Omental fat pad (tissue), 4 donors: ENCODE data around the gene BMX. TPM values are rescaled to one million over a fixed set of nuclear protein-coding genes. Genes with fewer than 3 reads are reported as not detected.
A peak's percentile ranks its signal among the peaks of the same experiment; 100 is the strongest.

Experiments used
- ATAC-seq: fragments of 150-250 bp; one replicate; pipeline ENCODE4 v1.9.1; 2016; ENCODE audit warnings: mild to moderate bottlenecking, moderate library complexity; ENCODE audit not compliant: low FRiP score
- DNase-seq: peaks from one replicate; pipeline ENCODE4 v3.0.0-alpha.2; 2019; ENCODE audit warnings: low spot score
- total RNA-seq, 4 donors: library from RNA; depleted of rRNA; stranded (reverse); fragments of >200 nt; gene quantifications; one replicate each; pipeline ENCODE4 v1.1.0, GENCODE V29; 2016
- TF ChIP-seq, protein P1 (sequence below), 3 donors: fragments of 450-650 bp; IDR thresholded peaks; one replicate each; pipeline ENCODE4 v1.5.1; 2016 to 2017; ENCODE audit warnings: antibody characterized with exemption in 3 of 3, mild to moderate bottlenecking in 3 of 3, moderate library complexity in 2 of 3

Gene BMX
- total RNA-seq, 4 donors from 2014 or later, result 1.7 to 12.9 (median 2.8) TPM

GRCh38 chrX:15564981-15565579 is 64.5 kb downstream of the BMX start:
- ATAC-seq (peak; percentile 78), DNase-seq (no peak)
- TF ChIP-seq, protein P1, sequence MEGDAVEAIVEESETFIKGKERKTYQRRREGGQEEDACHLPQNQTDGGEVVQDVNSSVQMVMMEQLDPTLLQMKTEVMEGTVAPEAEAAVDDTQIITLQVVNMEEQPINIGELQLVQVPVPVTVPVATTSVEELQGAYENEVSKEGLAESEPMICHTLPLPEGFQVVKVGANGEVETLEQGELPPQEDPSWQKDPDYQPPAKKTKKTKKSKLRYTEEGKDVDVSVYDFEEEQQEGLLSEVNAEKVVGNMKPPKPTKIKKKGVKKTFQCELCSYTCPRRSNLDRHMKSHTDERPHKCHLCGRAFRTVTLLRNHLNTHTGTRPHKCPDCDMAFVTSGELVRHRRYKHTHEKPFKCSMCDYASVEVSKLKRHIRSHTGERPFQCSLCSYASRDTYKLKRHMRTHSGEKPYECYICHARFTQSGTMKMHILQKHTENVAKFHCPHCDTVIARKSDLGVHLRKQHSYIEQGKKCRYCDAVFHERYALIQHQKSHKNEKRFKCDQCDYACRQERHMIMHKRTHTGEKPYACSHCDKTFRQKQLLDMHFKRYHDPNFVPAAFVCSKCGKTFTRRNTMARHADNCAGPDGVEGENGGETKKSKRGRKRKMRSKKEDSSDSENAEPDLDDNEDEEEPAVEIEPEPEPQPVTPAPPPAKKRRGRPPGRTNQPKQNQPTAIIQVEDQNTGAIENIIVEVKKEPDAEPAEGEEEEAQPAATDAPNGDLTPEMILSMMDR (IDR thresholded peaks at IDR 0.05), result no peak

GRCh38 chrX:15566244-15566643 is 65.6 kb downstream of the BMX start:
- TF ChIP-seq, protein P1 (IDR thresholded peaks at IDR 0.05), result no peak
- DNase-seq, result no peak
- no peak for ATAC-seq

DNA sequence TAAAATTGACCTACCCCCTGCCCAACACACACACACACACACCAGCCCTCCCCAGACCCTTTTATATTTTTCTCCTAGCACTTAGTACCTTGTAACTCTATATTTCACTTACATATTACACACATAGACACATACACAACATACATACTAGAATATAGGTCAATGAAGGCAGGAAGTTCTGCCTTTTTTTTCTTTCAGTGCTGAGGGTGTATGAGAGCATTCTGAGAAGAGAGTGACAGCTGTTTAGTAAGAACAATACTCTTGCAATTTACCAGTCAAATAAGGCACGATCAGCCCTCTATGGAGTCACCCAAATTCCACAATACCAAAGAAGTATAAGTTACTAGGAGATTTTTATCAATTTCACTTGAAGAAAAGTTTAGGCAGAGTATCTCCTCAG is 66.7 kb downstream of the BMX start:
- DNase-seq, result no peak
- TF ChIP-seq, protein P1 (IDR thresholded peaks at IDR 0.05), result no peak
- ATAC-seq, result no peak

- DNase-seq (no peak), ATAC-seq (no peak)
- TF ChIP-seq, protein P1 (IDR thresholded peaks at IDR 0.05), result no peak
Measured at GRCh38 chrX:15567886-15568616, 67.4 kb downstream of the BMX start.

DNA sequence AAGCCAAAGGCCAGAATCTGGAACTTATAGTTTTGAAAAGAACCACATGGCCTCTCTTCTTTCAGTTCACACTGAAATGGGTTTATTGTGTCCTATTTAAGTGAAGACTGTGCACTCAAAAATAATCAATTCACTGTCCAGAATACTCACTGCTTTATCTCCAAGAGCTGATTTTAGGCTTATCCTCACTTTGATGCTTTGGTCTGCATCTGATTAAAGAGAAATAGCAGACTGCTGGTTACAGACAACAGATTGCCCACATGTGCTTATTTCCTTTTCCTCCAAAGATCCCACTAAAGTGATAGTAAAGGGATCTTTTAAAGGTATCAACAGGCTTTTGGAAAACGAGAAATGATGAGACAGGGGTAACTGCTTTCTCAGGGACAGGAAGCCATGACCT is 69.5 kb downstream of the BMX start:
- TF ChIP-seq, protein P1 (IDR thresholded peaks at IDR 0.05), result no peak
- DNase-seq (no peak), ATAC-seq (no peak)

DNA sequence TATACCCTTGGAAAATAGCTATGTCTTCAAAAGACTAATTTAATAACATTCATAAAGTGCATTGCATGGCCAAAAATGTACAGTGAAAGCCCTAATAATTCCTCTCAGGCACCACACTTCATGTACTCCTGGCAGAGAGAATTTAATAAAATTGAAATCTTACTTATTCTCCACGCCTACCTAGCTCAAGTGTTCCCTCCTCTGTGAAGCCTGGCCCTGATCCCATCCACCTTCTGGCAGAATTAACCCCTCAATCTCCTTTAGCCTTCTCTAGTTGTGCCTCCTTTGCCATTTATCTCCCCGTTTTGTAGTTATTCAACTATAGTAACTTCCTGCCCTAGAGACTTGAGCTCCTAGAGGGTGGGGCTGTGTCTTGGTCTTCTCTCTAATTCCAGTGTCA is 73.4 kb downstream of the BMX start:
- ATAC-seq (no peak), DNase-seq (no peak)
- TF ChIP-seq, protein P1 (IDR thresholded peaks at IDR 0.05), result no peak

DNA sequence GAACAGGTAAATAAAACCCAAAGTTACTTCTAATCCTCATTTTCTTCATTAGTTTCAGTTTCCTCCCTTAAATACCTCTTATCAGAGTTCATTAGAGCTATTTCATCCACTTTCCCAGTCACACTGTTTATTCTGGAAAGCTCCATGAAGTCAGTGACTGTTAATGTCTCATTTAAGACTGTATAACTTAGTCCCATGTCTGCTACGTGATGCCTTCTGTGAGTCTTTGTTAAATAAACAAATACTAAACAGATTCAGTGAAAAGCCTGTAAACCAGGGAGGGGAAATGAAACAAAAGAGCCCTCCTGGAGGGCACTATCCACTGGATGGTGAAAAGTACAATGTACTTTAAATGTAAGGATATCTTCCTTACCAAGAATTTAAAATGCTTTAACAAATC is 75.4 kb downstream of the BMX start:
- DNase-seq (no peak), ATAC-seq (no peak)

More for the DNA sequence above, 75.4 kb downstream of the BMX start:
- TF ChIP-seq, protein P1 (IDR thresholded peaks at IDR 0.05), result no peak
